GM12865 (cell line): ENCODE measurements around the gene GRAP2.

Experiments used
- DNase-seq: peaks from one replicate; pipeline ENCODE4 v3.0.0; 2010; ENCODE audit warnings: low read depth
- H3K4me3 ChIP-seq: 2 replicates; pipeline ENCODE4 v1.5.1; 2011; ENCODE audit warnings: mild to moderate bottlenecking, low read depth, low read length, control low read depth
- CTCF ChIP-seq: IDR thresholded peaks from 2 replicates; pipeline ENCODE4 v1.5.1; 2011; ENCODE audit warnings: low read length, control low read depth, low read depth, inconsistent platforms; ENCODE audit not compliant: insufficient read depth; ENCODE audit errors: missing control alignments

Gene GRAP2

GRCh38 chr22:39967103-39967829 lies 66.4 kb downstream of the GRAP2 start:
- TF ChIP-seq CTCF: no peak
- no peak overlapping the region for H3K4me3 ChIP-seq
- DNase-seq: no peak

GRCh38 chr22:39967996-39968972 lies 67.4 kb downstream of the GRAP2 start:
- TF ChIP-seq CTCF: no peak
- H3K4me3 ChIP-seq: no peak overlapping the region
- no peak for DNase-seq

- TF ChIP-seq CTCF: no peak
- no peak overlapping the region for H3K4me3 ChIP-seq
- no peak for DNase-seq
Observed at GRCh38 chr22:39970742-39971141, 69.9 kb downstream of the GRAP2 start.

GRCh38 chr22:39972641-39973040 lies 71.8 kb downstream of the GRAP2 start:
- no peak overlapping the region for H3K4me3 ChIP-seq
- TF ChIP-seq CTCF: no peak
- no peak for DNase-seq

GRCh38 chr22:39973656-39974055 lies 72.8 kb downstream of the GRAP2 start:
- DNase-seq: no peak
- no peak for TF ChIP-seq CTCF
- H3K4me3 ChIP-seq: no peak overlapping the region

GRCh38 chr22:39974065-39974464 lies 73.2 kb downstream of the GRAP2 start:
- H3K4me3 ChIP-seq: no peak overlapping the region
- no peak for DNase-seq
- no peak for TF ChIP-seq CTCF
